Activated CD4-positive, alpha-beta T cell treated with anti-CD3 and anti-CD28 coated beads for 24 hours (primary cell): ENCODE data around the gene HPS1.
"Not testable (repeated sequence)": the region's sequence is repeated elsewhere in the genome, so short reads cannot be mapped to it uniquely, and the experiment has no call there.

Source experiments
- DNase-seq, 2 donors: peaks; one replicate each; pipeline ENCODE4 v3.0.0-alpha.2; 2020; ENCODE audit warnings: low read depth in 2 of 2

The HPS1 gene

DNA sequence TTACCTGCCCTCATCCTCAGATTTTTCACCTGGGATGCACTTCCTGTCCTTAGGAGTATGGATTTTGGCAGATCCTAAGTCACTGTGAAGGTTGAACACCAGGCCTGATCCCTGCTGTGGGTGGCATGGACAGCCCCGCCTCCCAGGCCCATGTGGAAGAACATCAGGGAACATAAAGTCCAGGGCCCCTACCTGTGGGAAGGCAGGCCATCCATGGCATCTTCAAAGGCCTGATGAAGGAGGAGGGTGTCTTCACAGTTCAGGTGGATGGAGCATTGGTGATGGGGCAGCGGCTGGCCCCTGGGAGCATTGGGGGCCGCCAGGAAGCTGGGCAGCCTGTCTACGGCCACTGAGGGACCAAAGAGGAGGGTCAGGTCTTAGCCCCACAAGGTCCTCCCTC is 56.3 kb downstream of the HPS1 start:
- no peak for DNase-seq

DNA sequence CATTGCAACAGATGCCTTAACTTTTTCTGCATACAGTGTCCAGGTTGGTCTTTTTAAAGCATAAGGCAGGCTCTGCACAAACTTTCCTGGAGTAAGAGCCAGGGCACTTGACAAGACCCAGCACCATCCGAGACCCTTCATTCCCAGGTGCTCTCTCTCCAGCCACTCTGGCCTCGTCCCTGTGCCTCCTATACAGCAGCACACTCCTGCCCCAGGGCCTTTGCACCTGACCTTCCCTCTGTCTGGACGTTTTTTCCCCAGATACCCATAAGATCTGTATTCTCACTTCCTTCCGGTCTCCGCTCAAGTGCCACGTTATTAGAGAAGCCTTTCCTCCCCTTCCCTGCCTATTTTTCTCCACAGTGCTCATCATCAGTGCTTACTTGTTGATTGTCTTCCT is 57.3 kb downstream of the HPS1 start:
- no peak for DNase-seq

DNA sequence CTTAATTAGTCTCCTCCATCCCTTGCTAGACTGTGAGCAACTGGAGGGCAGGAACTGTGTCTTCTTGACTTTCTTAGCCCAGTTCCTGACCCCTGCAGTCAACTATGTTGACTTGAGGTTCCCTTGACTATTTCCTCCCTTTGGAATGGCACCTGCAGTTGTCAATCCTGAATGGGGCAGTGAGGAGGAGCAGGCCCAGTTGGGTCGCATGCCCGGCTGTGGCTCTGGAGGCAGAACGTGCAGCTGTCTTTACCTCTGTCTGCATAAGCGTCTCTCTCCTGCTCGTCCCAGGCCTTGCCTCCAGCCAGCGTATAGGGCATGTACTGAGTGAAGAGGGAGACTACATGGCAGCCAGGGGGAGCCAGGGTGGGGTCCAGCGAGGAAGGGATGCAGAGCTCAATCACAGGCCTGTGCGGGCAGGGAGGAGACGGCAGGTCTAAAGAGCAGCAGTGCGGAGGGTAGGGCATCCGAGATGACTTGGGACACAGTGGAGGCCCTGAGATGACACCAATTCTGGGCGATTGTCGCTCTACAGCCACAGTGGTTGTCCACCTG is 58.6 kb downstream of the HPS1 start:
- no peak for DNase-seq

DNA sequence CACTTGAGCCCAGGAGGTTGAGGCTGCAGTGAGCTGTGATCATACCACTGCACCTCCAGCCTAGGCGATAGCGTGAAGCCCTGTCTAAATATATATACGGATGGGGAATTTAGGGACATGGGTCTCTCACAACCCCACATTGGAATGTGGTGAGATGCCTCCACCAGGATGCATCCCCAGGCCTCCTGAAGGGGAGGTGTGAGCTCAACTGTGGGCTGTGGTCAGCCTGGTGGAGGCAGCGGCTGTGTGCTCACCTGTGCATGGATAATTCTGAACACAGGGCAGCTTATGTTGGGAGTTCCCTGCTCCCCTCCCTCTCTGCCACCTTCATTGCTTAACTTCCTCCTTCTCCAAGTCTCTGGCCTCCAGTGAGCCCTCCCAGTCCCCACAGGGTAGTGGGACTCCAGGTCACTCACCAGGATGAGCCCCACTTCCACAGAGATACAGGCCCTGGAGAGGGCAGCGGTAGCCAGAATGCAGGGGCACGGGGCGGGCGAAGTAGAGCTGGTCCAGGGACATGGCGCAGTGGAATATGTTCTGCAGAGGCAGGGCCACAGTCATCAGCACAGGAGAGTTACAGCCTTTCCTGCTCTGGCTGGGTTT is 62.1 kb downstream of the HPS1 start:
- no peak for DNase-seq

DNA sequence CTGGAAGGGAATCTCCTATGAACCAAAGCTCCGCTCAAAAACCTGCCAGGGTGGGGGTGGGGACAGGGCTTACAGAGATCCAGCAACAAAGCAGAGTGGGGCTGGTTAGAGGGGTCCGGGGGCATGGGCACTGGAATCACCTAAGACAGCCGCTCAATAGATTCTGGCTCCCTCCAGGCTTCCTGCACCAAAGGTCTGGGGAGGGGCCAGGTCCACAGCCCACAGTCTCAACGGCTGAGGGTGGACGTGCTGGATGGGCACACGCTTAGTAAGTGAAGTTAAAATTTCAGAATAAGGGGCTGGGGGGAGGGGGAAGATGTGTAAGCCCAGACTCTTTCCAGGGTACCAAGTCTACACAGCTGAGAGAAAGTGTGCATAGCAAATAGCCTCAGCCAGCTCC is 62.9 kb downstream of the HPS1 start:
- DNase-seq = no peak

DNA sequence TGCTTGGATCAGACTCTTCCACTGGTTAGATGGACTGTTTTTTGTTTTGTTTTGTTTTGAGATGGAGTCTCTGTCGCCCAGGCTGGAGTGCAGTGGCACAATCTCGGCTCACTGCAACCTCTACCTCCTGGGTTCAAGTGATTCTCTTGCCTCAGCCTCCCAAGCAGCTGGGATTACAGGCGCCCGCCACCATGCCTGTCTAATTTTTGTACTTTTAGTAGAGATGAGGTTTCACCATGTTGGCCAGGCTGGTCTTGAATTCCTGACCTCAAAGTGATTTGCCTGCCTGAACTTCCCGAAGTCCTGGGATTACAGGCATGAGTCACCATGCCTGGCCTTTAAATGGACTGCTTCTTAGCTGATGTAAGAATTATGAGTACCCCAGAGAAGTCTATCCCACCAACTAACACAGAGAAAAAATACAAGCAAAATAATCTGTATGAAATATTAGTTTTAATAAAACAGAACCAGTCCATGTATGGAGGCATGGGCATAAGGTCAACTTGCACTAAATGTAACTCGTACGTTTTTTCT is 63.5 kb downstream of the HPS1 start:
- DNase-seq = not testable (repeated sequence)

DNA sequence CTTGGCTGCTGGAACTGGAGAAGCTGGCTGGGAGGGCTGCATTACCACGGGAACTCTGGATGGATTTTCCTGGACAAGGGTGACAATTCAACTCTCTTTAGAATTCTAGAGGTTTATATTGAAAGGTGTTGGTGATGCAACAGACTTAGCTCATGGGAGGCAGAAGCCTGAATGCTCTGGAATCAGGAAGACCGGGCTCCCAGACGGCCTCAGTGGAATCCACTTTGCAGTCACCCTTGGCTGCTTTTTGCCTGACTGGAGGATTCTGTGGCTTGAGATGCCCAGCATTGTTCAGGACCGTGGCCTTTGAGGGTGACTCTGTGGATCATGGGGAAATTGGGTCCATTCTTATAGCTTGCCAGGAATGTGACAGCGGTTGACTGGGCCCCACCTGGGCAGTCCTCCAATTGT is 64.0 kb downstream of the HPS1 start:
- DNase-seq = no peak

DNA sequence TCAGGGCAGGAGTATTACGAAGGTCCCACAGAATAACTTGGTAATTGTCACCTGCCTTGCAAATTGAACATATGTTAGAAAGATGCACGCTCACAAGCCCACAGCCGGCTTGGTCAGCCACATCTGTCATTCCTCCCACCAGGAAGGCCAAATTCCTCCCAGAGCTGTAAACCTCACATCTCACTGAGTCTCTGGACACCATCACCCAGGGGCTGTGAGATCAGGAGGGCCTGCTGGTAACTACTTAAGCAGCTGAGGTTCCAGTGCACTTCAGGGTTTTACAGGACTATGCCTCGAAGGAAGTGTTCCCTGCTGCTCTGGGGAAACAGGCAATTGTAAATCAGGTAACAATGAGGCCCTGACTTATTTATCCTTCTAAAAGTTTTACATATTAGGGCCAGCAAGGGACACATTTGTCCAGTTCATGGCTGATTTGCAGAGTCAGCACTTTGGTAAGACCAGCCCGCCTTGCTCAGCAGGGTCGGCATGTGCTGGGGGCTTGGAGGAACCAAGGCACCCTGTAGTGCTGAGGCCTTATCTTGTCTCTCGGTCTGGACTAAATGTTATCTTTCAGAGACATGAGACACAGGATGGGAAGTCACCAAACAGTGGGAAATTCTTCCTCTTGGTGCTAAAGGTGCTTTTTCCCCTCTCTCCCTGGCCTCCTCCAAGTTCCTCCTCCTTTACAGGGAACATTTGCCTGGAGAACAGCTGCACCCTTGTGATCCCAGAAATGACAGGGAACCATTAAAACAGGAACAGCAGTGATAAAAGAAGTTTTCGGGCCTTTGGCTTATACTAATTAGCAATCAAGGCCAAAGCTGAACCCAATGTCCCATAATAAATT is 66.0 kb downstream of the HPS1 start:
- no peak for DNase-seq

DNA sequence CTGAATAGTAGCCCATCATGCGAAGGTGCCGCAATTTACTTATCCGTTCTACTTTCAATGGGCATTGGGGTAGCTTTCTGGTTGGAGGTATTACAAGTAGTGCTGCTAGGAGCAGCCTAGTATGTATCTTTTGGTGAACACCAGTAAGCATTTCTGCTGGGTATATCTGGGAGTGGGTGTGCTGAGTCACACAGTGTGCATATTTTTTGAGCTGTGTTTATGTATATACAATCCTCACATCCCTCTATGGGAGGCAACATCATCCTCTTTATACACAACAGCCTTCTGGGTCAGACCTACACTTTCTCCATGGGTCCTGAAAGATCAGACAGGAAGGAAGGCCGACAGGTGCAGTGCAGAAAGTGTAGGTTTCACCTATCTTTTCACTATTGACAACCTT is 68.0 kb downstream of the HPS1 start:
- no peak for DNase-seq

DNA sequence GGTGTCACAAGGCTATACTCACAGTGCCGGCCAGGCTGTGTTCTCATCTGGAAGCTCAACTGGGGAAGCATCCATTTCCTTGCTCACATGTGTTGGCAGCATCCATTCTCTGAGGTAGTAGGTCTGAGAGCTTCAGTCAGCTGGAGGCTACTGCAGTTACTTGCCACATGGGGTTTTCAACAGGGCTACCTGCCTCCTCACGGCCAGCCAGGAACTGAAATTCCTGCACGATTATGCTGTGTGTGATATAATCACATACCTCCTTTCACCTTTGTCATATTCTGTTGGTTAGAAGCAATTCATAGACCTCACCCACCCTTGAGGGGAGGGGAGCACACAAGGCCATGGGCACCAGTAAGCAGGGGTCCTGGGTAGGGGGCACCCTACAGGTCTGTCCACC is 69.2 kb downstream of the HPS1 start:
- no peak for DNase-seq

DNA sequence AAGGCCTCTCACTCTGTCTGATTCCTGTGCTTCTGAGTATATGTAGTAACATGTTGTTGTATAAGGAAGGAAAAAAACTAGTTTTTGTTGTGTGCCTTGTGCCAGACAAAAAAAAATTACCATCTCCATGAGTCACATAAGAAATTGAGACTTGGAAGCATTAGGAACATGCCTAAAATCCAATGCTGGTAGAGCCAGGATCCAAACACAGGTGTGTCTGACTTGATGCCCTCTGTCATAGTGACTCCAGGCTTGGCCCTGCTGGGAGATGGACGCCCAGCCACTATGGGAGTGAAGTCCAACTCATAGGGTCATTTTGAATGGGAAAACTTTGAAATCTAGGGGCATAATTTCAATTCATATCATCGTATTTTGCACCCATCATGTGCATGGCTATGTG is 69.7 kb downstream of the HPS1 start:
- DNase-seq = no peak

DNA sequence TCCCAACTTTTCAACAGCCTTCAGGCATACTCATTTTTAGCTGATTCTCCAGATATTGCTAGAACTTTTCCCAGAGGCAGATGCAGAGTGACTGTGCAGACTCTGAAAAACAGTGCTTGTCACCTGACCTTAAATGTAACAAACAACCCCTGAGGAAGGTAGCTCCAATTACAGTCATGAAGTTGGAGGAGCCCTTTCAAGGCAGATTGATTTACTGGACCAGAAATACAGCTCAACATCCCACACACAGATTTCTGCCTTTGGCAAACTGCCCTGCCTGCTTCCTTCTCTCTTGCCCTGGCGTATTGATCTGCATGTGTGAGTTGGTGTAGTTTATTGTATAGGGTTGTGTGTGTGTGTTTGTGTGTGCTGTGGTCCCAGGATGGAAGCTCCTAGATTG is 70.2 kb downstream of the HPS1 start:
- no peak for DNase-seq

DNA sequence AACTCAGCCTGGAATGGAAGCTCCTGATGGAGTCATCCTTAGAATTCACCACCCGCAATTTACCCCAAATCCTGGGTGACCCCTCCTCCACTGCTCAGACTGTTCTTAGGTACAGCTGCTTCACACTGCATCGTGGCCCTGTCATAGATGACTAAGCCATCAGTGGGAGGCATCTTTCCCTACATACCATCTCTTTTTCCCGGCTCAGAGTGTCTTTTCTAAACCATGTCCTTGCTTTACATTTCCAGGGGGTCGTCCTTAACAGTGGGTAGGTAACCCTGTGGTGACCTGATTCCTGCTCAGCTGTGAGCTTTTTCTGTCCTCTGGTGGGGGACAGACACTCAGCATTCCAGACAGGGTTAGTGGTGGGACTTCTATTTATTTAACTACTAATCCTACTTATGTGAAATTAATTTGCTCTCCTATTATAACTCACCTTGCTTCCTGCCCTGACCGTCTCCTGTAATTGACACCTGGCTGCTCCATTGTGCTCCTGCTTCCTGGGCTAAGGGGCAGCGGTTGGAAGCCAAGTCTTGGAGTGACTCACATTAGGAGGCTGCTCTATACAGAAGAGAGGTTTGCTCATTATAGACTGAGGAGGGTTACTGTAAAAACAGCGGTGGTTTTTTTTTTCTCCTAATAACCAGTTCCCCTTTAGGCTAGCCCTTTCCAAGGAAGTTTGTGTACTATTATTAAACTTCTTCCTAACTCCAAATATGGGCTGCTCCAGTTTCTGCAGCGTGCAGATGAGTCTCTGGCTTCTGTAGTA is 72.3 kb downstream of the HPS1 start:
- DNase-seq = no peak

DNA sequence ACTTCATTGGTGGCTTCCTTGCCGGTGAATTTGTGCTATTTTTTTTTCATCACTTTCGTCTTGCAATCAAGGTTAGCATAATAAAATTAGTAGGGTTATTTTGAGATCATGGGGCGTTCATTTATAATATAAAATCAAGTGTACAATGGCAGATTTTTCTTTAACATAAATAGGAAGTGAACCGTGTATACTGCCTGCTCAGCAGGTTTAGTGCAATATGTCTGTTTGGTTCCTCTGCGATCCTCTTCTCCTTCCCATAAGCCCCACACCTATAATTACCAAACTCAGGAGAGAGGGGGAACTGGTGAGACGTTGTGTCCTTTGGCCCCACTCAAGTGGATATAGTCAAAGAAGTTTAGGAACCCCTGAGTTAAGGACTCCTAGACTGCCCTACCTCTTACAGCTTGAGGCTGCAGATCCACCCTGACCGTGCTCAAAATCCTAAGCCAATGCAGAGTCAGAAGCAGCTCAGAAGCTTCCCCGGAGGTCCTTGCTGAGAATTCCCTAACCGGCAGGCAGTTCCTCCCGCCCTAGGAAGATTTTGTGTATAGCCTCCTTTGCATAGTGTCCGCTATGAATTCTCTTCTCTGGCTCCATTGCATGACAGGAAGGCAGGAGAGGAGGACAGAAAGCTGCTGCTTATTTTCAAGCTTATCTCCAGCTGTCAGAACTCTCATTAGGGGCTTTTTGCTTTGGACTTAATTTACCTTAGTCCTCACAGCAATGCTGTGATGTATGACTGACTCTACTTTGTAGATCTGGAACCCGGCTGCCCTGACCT is 73.3 kb downstream of the HPS1 start:
- no peak for DNase-seq

DNA sequence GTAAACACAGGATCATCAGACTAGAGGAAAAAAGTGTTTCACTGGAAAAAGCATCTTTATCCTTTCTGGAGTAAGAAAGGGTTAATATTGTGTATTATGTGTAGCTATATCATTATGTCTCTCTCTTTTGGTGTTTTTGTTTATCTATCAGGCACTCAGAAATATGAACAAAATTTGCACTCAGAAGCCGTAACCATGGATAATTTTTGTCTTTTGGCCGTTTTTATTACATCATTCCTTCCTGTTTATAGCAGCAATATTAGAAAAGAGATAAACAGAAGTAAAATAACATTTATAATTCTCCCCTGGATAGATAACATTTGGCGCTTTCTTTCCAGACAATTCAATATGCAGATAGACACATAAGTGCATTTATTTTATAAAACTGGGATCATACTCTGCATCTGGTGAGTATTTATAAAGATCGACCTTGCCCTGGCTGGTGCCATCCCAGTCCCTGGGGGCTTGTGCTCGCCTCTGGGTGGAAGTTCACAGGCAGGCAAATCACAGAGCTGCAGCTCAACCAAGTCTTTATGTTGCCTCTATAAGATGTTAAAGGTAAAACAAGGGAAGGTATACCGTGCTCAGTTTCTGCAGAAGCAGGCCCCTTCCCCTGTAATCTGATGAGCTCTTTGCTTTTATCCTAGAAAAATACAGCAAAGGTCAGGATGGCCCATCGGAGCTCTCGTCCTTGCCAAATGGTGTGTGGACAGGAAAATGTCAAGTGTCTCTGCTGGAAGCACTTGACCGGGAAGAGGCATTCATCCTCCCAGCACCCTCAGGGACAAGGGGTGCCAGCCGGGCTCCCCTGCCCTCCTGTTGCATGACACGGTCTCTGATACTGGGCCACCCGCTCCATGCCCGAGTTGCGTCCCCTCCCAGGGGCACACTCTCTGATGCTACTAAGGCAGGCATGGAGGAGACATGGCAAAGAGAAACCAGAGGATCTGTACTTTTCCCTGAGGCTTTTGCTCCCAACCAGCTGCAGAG is 75.6 kb downstream of the HPS1 start:
- DNase-seq = no peak

DNA sequence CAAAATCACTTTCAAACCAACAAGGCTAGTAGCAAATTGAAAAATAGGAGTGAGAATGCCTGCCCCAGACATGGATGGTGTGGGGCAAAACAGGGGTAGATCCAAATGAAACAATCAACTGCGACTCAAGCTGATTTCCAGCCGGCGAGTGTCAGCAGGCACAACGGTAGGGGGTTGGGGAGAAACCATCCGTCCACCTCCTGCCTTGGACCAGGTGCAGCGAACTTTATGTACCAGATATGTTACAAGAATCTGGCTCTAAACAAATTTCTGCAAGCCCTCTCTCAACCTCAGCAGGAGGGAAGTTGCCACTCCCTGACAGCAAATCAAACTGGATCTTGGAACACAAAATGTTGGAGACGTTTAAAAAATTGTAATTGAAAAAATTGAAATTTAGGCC is 76.9 kb downstream of the HPS1 start:
- DNase-seq = no peak

DNA sequence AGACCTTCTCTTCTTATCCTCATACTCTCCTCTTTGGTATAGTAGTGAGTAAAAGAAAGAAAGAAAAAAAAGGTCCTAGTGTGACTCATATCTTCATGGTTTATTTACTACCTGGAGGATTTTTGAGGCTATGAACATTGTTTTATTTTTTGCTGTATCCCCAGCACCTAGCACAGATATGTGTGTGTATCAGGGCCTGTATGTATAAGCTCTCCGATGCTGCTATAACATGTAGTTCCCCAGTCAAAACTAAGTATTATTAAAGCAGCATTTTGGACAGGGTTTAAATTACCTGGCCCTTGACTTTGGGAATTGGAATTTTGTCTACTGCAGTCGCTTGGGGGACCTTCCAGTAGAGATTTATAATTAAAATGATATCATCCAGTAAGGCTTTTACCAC is 78.1 kb downstream of the HPS1 start:
- DNase-seq = no peak

DNA sequence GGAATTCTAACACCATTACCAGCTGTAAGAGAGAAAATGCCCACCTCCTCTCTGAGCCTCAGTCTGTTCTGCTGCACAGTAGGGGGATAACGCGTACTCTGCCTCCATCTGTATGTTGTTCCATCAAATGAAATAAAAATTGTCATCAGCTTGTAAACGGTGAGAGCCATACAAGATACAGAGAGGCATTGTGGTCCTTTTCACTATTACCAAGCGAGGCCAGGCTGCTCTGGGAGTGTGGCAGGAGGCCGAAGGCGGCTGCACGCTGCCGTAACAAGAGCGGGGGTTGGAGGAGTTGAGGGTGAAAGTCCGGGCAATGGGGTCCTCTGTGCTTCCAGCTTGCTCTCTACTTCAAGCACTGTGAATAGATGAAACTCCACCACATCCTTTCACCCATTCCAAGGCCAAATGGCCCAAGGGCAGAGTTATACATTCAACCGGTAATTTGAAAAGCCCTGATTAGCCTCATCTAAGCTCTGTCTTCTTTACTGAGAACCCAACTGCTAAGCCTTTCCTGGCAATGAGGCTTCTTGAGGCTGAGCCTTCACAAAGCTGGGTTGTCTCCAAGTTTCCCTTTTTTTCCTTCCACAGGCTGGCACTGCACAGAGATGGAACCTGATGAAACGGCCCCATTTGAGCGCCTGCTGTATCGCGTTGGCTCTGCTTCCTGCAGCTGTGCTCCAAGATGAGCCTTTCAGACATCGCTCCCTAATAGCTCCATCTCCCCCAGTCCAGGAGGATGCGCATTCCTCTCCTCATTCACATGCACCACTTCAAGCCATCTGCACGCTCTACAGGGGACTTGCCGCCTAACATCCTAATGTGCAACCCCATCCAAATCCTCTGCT is 78.9 kb downstream of the HPS1 start:
- no peak for DNase-seq
